DOHH2 (cell line): ENCODE data around the gene LETM1.

Source experiments
- EZH2phosphoT487 ChIP-seq: fragments of 200-600 bp; sonication (generic); IDR thresholded peaks from 2 replicates; pipeline ENCODE4 v1.6.1; 2017; ENCODE audit warnings: borderline replicate concordance, mild to moderate bottlenecking, antibody characterized with exemption, low read length, moderate library complexity, mixed read lengths
- TF ChIP-seq, protein P1 (sequence below): fragments of 200-600 bp; sonication (generic); IDR thresholded peaks from one replicate; pipeline ENCODE4 v1.5.1; 2014; ENCODE audit warnings: antibody characterized with exemption, mild to moderate bottlenecking, low read depth, low read length; ENCODE audit not compliant: poor library complexity, severe bottlenecking

DNA sequence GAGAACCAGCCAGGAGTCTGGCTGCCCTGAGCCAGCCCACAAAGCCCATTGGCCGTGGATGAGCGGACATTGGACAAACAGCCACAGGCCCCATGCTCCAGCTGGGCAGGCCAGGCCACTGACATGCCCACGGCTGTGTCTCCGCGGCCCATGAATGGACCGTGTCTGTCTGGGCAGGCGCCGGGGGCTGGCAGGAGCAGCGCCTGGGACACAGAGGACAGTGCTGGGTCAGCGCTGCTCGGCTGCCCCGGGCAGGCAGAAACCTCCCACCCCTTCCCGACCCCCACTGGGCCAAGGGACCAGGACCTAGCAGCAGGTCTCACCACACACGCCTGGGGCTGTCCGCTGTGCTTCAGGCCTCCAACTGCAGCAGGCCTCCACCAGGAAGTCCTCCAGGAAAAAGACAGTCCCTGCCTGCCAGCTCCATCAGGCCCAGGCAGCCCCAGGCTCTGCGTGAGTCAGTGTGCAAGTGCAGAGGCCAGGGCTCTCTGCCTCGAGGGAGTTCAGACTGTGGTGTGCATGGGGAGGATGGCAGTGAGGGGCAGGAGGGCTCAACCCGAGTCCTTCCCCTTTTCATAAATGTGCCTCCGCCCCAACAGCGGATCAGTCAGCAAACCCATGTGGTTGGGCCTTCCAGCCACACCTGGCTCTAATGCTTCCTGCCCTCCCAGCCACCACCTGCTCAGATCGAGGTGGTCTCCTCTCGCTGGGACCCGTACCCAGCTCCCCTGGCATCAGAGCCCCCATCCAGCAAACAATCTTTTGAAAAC, 80.0 kb downstream of the LETM1 start:
- TF ChIP-seq, protein P1, sequence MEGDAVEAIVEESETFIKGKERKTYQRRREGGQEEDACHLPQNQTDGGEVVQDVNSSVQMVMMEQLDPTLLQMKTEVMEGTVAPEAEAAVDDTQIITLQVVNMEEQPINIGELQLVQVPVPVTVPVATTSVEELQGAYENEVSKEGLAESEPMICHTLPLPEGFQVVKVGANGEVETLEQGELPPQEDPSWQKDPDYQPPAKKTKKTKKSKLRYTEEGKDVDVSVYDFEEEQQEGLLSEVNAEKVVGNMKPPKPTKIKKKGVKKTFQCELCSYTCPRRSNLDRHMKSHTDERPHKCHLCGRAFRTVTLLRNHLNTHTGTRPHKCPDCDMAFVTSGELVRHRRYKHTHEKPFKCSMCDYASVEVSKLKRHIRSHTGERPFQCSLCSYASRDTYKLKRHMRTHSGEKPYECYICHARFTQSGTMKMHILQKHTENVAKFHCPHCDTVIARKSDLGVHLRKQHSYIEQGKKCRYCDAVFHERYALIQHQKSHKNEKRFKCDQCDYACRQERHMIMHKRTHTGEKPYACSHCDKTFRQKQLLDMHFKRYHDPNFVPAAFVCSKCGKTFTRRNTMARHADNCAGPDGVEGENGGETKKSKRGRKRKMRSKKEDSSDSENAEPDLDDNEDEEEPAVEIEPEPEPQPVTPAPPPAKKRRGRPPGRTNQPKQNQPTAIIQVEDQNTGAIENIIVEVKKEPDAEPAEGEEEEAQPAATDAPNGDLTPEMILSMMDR, result no peak
- no peak for TF ChIP-seq EZH2phosphoT487
